GM19351 (cell line): ENCODE measurements around the gene NRG2.

Experiments used
- ATAC-seq: cut with Tn5 transposase; IDR thresholded peaks from one replicate; pipeline ENCODE4 v1.9.1; 2021; ENCODE audit warnings: mild to moderate bottlenecking, moderate library complexity; ENCODE audit not compliant: unreplicated experiment

Gene NRG2

GRCh38 chr5:140013536-140013935 is 29.6 kb downstream of the NRG2 start:
- ATAC-seq = no peak

DNA sequence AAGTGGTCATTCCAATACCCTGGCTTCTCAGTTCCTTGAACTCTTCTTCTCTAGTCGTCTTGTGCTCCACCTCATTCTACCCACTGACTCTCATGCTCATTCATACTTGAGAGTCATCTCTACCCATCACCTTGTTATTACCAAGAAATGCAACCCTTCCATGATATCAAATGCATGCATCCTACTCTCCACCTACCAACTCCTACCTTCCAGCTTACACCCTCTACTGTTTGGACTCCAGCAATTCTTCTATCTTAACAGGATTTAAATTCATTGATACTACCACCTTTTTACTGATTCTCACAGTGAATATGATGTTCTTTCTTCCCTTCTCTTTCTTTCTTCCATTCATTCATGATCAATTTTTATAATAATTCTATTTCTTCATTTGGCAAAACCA is 30.7 kb downstream of the NRG2 start:
- ATAC-seq = no peak

DNA sequence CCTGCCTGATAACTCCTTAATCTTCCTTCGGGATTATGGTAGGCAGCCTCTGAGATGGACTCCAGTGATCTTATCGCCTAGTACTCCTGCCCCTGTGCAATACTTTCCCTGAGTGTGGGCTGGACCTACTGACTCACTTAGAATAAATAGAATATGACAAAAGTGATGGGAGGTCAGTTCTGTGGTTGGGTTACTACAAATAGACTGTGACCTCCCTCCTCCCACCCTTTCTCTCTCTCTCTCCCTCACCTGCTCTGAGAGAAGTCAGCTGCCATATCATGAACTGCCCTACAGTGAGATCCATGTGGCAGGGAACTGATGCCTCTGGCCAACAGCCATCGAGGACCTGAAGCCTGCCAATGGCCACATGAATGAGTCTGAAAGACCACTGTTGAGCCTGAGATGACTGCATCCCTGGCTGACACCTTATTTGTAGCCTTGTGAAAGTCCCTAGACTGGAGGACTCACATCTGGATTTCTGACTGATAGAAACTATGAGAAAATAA is 31.7 kb downstream of the NRG2 start:
- peak; percentile 88 for ATAC-seq

DNA sequence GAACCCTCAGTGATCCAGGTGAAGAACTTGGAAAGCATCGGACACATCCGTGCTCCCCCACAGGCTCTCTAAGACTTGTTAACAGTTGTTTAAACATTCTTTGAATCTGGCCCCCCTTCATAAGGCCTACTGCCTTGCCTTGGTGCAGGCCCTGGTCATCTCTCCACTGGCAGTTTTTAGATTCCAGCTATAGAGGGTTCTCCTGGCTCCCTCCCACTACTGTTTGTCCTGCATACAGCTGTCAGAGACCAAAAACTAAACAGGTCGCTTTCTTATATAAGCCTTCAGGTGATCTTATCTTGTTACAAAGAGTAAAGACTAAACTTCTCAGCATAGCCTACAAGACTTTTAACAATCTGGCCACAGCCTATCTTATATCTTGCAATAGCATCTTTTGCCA is 32.3 kb downstream of the NRG2 start:
- no peak for ATAC-seq

GRCh38 chr5:140007311-140007710 is 35.8 kb downstream of the NRG2 start:
- ATAC-seq = no peak

DNA sequence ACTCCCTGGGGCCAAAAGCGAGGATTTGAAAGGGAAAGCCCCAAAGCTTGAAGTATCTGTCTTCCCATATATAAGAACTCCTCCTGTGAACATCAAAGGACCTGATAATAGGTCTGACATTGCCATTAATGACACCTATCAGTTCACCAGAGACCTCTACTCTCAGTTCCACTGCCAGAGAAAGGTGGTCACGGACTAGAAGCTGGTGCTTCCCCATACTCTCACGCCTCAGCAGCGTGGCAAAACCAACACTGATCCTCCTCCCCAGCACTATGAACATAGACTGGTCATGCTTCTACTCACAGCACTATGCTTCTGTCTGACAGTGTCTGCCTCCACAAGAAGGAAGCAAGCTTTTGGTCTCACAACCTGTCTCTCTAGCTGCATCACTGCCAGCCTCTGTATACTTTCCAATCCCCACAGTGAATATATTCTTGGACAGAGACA is 37.9 kb downstream of the NRG2 start:
- peak; percentile 98 for ATAC-seq

DNA sequence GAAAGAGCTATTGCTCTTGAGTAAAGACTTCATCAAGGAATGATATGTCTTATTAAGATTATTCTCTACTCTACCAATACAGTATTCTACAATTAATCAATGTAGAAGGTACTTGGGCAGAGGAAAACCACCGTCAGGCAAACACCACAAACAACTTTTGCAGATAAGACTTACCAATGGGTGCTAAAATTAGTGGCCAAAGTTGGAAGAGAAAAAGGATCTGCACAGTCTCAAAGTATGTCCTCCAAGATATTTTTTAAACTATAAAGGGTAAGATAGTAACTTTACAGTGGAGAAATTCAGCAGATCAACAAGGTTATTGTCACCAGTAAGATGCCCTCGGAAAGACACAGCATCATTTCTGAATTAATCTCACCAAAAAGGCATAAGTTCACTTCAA is 38.9 kb downstream of the NRG2 start:
- ATAC-seq = no peak

DNA sequence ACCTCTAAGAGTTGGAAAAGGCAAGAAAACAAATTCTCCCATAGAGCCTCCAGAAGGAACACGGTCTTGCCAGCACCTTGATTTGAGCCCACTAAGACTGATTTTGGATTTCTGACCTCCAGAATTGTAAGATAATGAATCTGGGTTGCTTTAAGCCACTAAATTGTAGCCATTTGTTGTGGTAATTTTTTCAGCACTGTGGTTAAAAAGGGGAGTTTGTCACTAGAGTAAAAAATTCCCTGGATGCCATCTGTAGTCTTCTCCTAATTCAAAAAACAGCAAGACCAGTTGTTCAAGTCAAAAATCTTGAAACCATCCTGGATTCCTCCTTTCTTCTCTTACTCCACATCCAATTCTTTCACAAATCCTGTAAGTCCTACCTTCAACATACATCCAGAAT is 39.6 kb downstream of the NRG2 start:
- ATAC-seq = no peak

DNA sequence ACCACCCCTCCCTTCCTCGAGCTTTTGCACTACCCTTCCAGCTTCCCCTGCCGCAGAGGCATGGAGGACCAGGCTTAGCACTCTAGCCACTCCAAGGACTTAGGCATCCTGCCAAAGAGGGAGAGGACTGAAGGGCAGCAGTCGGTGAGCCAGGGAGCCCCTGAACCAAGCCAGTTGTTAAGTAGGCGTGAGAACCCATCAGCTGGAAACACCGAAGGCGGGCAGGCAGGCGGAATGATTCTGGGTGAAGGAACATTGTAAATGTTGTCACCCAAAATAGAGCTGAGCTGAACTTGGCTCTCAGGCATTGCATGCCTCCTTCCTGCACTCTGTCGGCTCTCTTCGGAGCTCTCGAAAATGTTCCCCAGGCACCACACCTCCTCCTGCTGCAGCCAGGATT is 42.8 kb downstream of the NRG2 start:
- no peak for ATAC-seq

DNA sequence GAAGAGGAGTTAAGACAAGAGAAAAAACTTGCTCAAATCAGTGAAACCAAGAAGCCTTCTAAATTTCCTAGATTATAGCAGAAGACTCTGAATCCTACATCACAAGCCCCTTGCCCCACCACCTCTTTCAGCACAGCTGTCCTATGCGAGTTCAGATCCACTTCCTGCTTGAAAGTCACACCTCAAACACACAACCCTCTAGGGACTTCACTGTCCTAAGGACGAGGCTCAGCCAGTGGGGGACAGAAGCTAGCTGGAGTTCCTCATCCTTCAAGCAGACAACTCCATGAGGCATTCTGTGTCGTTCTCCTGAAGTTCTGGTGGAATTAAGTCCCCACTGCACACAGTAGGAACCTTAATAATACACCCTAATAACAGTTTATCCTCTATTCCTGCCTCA is 44.3 kb downstream of the NRG2 start:
- peak; percentile 59 for ATAC-seq

DNA sequence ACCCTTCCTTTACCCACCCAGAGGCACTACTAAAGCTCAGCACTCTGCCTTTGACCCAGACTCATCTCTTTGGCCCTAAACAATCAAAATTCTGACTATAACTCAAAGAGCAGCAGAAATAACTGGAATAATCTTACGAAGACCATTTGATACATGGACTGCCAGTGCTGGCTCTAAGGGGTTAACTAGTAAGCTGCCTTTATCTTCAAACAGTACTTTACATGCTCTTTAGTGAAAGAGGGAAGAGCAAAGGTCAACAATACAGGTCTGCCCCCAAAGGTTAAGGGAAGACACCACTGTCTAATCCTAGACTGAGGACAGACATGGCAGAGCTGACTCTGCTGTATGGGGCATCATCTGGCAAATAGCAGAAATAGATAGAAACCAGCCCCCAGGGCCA is 45.8 kb downstream of the NRG2 start:
- no peak for ATAC-seq

GRCh38 chr5:139995929-139996328 is 47.2 kb downstream of the NRG2 start:
- ATAC-seq = no peak

DNA sequence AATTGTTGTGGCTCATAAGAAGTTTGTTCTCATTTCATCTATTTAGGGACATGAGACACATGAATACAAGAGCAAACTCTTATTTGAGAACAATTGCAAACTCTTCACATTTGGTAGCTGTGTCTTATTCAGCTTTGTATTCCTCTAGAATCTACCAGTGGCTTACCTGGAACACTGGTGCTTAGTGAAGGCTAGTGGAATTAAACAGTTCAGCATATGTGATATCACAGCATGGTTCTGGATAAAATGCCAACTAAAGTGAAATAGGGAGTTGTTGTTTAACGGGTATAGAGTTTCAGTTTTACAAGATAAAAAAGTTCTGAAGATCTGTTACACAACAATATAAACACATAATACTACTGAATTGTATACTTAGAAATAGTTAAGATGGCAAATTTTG is 48.9 kb downstream of the NRG2 start:
- no peak for ATAC-seq

- no peak for ATAC-seq
Measured at GRCh38 chr5:139985733-139986132, 57.4 kb downstream of the NRG2 start.

GRCh38 chr5:139985290-139985689 is 57.8 kb downstream of the NRG2 start:
- ATAC-seq = no peak

DNA sequence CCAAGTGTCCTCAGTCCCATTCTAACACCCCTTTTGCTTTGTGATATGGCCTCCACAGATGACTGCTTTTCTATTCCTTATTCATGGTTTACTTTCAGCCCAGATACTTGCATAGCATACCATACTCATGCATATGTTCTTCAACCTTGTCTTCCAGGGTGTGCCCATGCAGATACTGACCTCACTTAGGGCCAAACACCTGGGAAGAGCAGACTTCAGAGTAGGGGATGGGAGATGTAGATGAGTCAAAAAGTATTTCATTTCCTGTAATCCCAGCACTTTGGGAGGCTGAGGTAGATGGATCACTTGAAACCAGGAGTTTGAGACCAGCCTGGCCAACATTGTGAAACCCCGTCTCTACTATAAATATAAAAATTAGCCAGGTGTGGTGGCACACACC is 58.3 kb downstream of the NRG2 start:
- no peak for ATAC-seq

GRCh38 chr5:139982975-139983240 is 60.2 kb downstream of the NRG2 start:
- no peak for ATAC-seq

DNA sequence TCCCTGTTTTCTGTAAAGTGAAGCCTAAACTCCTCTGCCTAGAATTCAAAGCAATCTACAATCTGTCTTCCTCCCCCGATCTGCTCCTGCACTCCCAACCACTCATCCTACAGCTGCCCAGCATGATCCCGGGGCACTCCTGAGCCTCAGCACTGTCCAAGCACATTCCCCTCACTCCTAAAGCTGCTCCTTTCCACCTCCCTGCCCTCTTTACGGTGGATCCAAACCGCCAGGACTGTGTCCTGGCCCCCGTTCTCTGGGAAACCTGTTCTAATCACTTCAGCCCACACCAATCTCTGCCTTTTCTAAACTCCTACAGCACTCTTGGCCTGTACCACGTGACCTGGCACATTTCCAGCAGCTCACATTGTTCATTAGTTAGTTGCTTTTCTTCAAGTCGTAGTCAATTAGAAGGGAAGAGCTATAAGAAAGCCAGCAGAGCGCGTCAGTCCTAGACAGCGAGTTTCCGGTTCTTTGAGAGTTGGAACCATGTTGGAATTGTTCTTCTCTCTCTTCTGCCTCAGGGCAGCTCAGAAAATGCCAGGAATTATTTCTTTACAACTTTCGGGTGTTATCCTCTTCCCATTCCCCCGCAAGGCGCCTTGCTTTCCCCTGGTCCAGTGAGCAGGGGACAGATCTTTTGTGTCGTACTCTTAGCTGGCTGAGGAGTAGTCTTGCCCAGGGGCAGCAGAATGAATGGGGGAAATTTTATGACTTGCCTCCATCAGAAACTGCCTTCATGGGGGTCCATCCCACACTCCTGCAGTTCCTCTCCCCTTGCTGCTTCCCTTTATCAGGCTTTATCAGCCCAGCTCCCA is 60.7 kb downstream of the NRG2 start:
- ATAC-seq = no peak

GRCh38 chr5:139980765-139981164 is 62.3 kb downstream of the NRG2 start:
- ATAC-seq = no peak

GRCh38 chr5:139979943-139980342 is 63.2 kb downstream of the NRG2 start:
- ATAC-seq = no peak

DNA sequence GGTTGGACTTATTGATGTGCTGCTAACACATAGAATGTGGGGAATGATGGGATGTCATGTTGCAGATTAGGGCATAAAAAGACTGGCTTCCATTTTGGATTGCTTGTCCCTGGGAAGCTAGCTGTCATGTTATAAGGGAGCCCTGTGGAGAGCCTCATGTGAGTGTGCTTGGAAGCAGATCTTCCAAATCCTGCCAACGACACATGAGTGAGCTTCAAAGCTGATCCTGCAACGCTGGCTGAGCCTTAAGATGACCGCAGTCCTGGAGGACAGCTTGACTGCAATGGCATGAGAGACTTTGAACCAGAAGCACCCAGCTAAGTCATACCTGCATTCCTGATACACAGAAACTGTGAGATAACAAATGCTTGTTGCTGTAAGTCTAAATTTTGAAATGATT is 63.6 kb downstream of the NRG2 start:
- no peak for ATAC-seq

GRCh38 chr5:139976703-139977102 is 66.4 kb downstream of the NRG2 start:
- no peak for ATAC-seq

DNA sequence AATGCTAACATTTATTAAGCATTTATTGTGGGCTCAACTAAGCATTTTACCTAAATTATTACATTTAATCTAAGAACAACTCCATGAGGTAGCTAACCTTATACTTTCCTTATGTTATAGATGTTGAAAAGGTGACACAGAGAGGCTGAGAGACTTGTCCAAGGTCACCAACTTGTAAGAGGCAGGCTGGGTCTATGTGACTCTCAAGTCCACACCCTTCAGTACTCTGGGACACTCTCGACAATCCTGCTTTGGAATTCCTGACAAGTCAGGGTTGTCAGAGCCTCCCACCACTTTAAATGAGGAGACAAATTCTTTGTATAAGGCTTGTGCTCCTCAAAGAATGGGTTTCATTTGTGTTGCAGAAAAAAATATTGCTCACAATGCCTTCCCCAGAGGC is 67.2 kb downstream of the NRG2 start:
- no peak for ATAC-seq
